Caco-2 (cell line): ENCODE data around the gene ITGB4. TPM values are rescaled to one million over a fixed set of nuclear protein-coding genes. Genes with fewer than 3 reads are reported as not detected.

Experiments
- BruUV-seq: library from RNA; stranded (reverse); fragments of 400-500 nt; replicated peaks from 2 replicates; lab custom pipeline; 2021; lab: Mats Ljungman, UMichigan
- CTCF ChIA-PET: fragments of 300-600 bp; sonication (Branson Sonifier 250); formaldehyde crosslinking; loops from one replicate; lab custom pipeline; 2022; ENCODE audit warnings: antibody characterized with exemption; lab: Charles Lee
- POLR2A ChIA-PET: fragments of 300-600 bp; sonication (Branson Sonifier 250); formaldehyde crosslinking; loops from one replicate; lab custom pipeline; 2022; ENCODE audit warnings: antibody characterized with exemption; lab: Charles Lee
- DNase-seq, 2 experiments: peaks; one replicate each; pipeline versions ENCODE4 v3.0.0 to v3.0.0-alpha.2; 2020 to 2022
- H3K27me3 ChIP-seq: replicated peaks from 2 replicates; pipeline ENCODE4 v1.6.0; 2011; ENCODE audit warnings: low read length; ENCODE audit not compliant: control insufficient read depth, insufficient read depth
- H3K36me3 ChIP-seq: 2 replicates; pipeline ENCODE4 v1.5.1; 2011; ENCODE audit warnings: low read length; ENCODE audit not compliant: control insufficient read depth, insufficient read depth
- H3K4me1 ChIP-seq: fragments of 250-450 bp; sonication (Bioruptor Pico); 2 replicates; pipeline ENCODE4 v1.5.1; 2020; ENCODE audit warnings: mild to moderate bottlenecking
- H3K4me3 ChIP-seq: 2 replicates; pipeline ENCODE4 v1.5.1; 2011; ENCODE audit warnings: low read depth, mild to moderate bottlenecking, control low read depth, low read length
- H3K9me3 ChIP-seq: fragments of 250-450 bp; sonication (Bioruptor Pico); 2 replicates; pipeline ENCODE4 v1.5.1; 2020; ENCODE audit warnings: mild to moderate bottlenecking, moderate library complexity
- H3K27ac Mint-ChIP-seq: one replicate; pipeline ENCODE4 v1.8.0; 2022; ENCODE audit warnings: mixed read lengths; ENCODE audit not compliant: unreplicated experiment
- H3K27me3 Mint-ChIP-seq: one replicate; pipeline ENCODE4 v1.8.0; 2022; ENCODE audit warnings: mixed read lengths; ENCODE audit not compliant: insufficient read depth, unreplicated experiment
- H3K36me3 Mint-ChIP-seq: one replicate; pipeline ENCODE4 v1.8.0; 2022; ENCODE audit warnings: mild to moderate bottlenecking, mixed read lengths; ENCODE audit not compliant: insufficient read depth, unreplicated experiment
- H3K4me1 Mint-ChIP-seq: one replicate; pipeline ENCODE4 v1.8.0; 2022; ENCODE audit warnings: low read depth, mixed read lengths; ENCODE audit not compliant: unreplicated experiment
- H3K4me3 Mint-ChIP-seq: one replicate; pipeline ENCODE4 v1.8.0; 2022; ENCODE audit warnings: mild to moderate bottlenecking, moderate library complexity, mixed read lengths; ENCODE audit not compliant: unreplicated experiment
- H3K9me3 Mint-ChIP-seq: one replicate; pipeline ENCODE4 v1.8.0; 2022; ENCODE audit warnings: mixed read lengths; ENCODE audit not compliant: unreplicated experiment
- intact Hi-C: fragments of 100-400 bp; cut with micrococcal nuclease; formaldehyde crosslinking; loops from one replicate; pipeline ENCODE4 v1.10.0; 2022; ENCODE audit not compliant: unreplicated experiment
- total RNA-seq: library from RNA; stranded (reverse); gene quantifications from 2 replicates; pipeline ENCODE4 v1.2.3, GENCODE V29; 2022
- TF ChIP-seq, protein P1 (sequence below), 2 experiments: fragments of 200-600 bp in 1 of 2; IDR thresholded peaks; 1 replicate in 1 of 2; 2 replicates in 1 of 2; pipeline versions ENCODE4 v1.5.1 to v1.8.0; 2011 to 2022; ENCODE audit warnings: antibody characterized with exemption in 1 of 2, control low read depth in 1 of 2, inconsistent platforms in 1 of 2, low read depth in 1 of 2, low read length in 1 of 2, mild to moderate bottlenecking in 1 of 2, moderate library complexity in 1 of 2; ENCODE audit not compliant: insufficient read depth in 1 of 2, severe bottlenecking in 1 of 2, unreplicated experiment in 1 of 2

Gene ITGB4
- total RNA-seq, 1 experiment from 2014 or later, result 50.8 TPM

DNA sequence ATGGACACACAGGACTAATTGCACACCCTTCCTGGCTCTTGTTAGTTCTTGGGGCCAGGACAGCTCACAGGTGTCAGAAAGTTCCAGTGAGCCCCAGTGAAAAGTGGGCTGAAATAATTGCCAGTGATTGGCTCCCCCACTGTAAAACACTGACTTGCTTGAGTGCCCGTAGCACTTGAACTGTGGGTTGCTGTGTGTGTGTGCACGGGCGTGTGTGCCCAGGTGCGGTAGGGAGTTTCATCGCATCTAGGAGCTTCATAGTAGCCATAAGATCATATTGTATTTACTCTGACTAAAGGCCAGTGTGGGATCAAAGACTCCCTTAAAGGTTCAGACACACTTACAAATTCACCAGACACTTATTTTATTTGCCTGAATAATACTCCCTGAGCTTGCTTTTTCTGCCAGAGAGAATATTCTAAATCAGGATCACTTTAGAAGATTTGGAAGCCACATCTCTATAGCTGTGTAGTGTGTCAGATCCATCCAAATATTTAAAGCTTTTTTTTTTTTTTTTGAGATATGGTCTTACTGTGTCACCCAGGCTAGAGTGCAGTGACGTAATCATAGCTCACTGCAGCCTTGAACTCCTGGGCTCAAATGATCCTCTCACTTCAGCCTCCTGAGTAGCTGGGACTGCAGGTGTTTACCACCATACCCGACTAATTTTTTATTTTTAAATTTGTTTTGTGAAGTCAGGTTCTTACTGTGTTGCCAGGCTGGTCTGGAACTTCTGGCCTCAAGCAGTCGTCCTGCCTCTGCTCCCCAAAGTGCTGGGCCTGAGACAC lies 74.8 kb downstream of the ITGB4 start:
- Mint-ChIP-seq H3K4me3 (no peak overlapping the region), H3K36me3 (peaks cover 32% of the 10 kb centered on the region), H3K27me3 (no peaks in the 10 kb centered on the region), H3K27ac (no peak overlapping the region), H3K9me3 (no peaks in the 10 kb centered on the region), H3K4me1 (no peaks in the 10 kb centered on the region)
- Histone ChIP-seq H3K4me1 (no peaks in the 10 kb centered on the region), H3K9me3 (no peaks in the 10 kb centered on the region), H3K27me3 (no peaks in the 10 kb centered on the region), H3K36me3 (peaks cover 2% of the 10 kb centered on the region; the same call in 1 of the 2 replicates), H3K4me3 (no peak overlapping the region)
- POLR2A ChIA-PET, result interaction anchor here (0.6 to 1.0 kb wide), 2 partner anchors 16 to 46 kb away, joined by 3 to 7 read pairs; a partner anchor contains a TSS
- intact Hi-C loops, result no loop called here
- DNase-seq, result no peak
- TF ChIP-seq, protein P1, sequence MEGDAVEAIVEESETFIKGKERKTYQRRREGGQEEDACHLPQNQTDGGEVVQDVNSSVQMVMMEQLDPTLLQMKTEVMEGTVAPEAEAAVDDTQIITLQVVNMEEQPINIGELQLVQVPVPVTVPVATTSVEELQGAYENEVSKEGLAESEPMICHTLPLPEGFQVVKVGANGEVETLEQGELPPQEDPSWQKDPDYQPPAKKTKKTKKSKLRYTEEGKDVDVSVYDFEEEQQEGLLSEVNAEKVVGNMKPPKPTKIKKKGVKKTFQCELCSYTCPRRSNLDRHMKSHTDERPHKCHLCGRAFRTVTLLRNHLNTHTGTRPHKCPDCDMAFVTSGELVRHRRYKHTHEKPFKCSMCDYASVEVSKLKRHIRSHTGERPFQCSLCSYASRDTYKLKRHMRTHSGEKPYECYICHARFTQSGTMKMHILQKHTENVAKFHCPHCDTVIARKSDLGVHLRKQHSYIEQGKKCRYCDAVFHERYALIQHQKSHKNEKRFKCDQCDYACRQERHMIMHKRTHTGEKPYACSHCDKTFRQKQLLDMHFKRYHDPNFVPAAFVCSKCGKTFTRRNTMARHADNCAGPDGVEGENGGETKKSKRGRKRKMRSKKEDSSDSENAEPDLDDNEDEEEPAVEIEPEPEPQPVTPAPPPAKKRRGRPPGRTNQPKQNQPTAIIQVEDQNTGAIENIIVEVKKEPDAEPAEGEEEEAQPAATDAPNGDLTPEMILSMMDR (IDR thresholded peaks at IDR 0.05; ENCODE audit: insufficient read depth in 1 of 2, low read depth in 1 of 2, low read length in 1 of 2, severe bottlenecking in 1 of 2, unreplicated experiment in 1 of 2), result no peak
- CTCF ChIA-PET, result interaction anchor here (0.6 to 0.7 kb wide), 3 partner anchors 15 to 110 kb away, joined by 3 to 7 read pairs (median 4); partner anchors contain the start of gene UNC13D
- no TSS peak for BruUV-seq

DNA sequence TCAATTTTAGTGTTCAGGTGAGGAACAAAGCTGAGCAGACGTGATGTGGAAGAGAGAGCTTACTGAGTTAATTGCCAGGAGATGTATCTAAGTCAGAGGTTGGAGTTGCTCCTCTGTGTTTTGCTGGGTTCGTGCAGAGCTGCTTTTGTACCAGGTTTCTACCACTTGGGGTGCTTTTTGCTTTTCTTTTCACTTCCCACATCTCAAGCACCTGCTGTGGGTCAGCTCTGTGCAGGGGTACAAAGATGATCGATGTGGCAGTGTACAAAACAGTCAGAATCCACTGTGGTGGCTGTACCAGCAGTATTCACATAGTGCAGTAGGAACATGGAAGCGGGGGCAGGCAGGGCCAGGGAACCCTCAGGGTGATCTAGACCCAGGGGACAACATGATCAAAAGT lies 78.1 kb downstream of the ITGB4 start:
- Histone ChIP-seq H3K9me3 (no peaks in the 10 kb centered on the region), H3K36me3 (no peaks in the 10 kb centered on the region; the same call in 1 of the 2 replicates), H3K4me1 (no peaks in the 10 kb centered on the region), H3K4me3 (no peak overlapping the region), H3K27me3 (no peaks in the 10 kb centered on the region)
- intact Hi-C loops, result no loop called here
- no peak for DNase-seq
- H3K4me3 Mint-ChIP-seq, result no peak overlapping the region
- BruUV-seq, result no TSS peak
- H3K27me3 Mint-ChIP-seq, result no peaks in the 10 kb centered on the region
- no peaks in the 10 kb centered on the region for H3K4me1 Mint-ChIP-seq
- no peaks in the 10 kb centered on the region for H3K9me3 Mint-ChIP-seq
- TF ChIP-seq, protein P1 (IDR thresholded peaks at IDR 0.05; ENCODE audit: insufficient read depth in 1 of 2, low read depth in 1 of 2, low read length in 1 of 2, severe bottlenecking in 1 of 2, unreplicated experiment in 1 of 2), result no peak
- ChIA-PET CTCF (interaction anchor here (0.6 kb wide), 1 partner anchor 57 kb away, joined by 3 read pairs; no protein-coding TSS in a partner anchor), POLR2A (interaction anchor here (0.6 kb wide), 1 partner anchor 56 kb away, joined by 6 read pairs; the partner anchor contains the start of gene WBP2)
- H3K36me3 Mint-ChIP-seq, result peaks cover 35% of the 10 kb centered on the region
- H3K27ac Mint-ChIP-seq, result no peak overlapping the region

DNA sequence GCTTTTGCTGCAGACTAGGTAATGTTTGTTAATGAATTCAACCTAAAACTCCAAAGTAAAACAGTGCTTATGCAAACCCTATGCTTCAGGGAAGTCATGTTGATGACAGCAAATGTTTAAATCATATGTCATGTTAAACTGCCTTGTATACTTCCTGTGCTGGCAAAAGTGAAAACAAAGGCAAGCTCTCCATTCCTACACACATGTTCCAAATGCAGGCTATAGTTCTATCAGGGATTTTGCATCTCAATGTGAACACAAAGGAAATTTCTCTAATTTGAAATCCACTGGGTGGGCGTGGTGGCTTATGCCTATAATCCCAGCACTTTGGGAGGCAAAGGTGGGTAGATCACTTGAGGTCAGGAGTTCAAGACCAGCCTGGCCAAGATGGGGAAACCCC lies 82.6 kb downstream of the ITGB4 start:
- Mint-ChIP-seq H3K4me1 (peaks cover 12% of the 10 kb centered on the region), H3K4me3 (no peak overlapping the region), H3K27me3 (no peaks in the 10 kb centered on the region), H3K9me3 (no peaks in the 10 kb centered on the region), H3K27ac (no peak overlapping the region), H3K36me3 (peaks cover 17% of the 10 kb centered on the region)
- intact Hi-C loops, result no loop called here
- ChIA-PET POLR2A (interaction anchor here (1.3 kb wide), 1 partner anchor 24 kb away, joined by 5 read pairs; a partner anchor contains a TSS), CTCF (interaction anchor here (1.0 kb wide), 1 partner anchor 21 kb away, joined by 3 read pairs; no protein-coding TSS in a partner anchor)
- no peaks in the 10 kb centered on the region for H3K27me3 ChIP-seq
- H3K4me1 ChIP-seq, result peaks cover 4% of the 10 kb centered on the region
- DNase-seq, result no peak
- no peak overlapping the region for H3K4me3 ChIP-seq
- no peaks in the 10 kb centered on the region for H3K9me3 ChIP-seq
- BruUV-seq, result no TSS peak
- TF ChIP-seq, protein P1 (IDR thresholded peaks at IDR 0.05; ENCODE audit: insufficient read depth in 1 of 2, low read depth in 1 of 2, low read length in 1 of 2, severe bottlenecking in 1 of 2, unreplicated experiment in 1 of 2), result no peak
- H3K36me3 ChIP-seq, result no peaks in the 10 kb centered on the region
